HepG2 (cell line): ENCODE results near the gene ZNF341. TPM values are rescaled to one million over a fixed set of nuclear protein-coding genes. Genes with fewer than 3 reads are reported as not detected.

Source experiments
- CHCHD3 ChIP-seq: sonication (generic); formaldehyde crosslinking; IDR thresholded peaks from 2 replicates; pipeline ENCODE4 v1.8.0; 2022; ENCODE audit warnings: mild to moderate bottlenecking, missing genetic modification reagents, moderate library complexity
- HDAC1 ChIP-seq: sonication (generic); formaldehyde crosslinking; IDR thresholded peaks from 2 replicates; pipeline ENCODE4 v1.5.1; 2020; ENCODE audit warnings: mild to moderate bottlenecking, missing genetic modification reagents
- HIVEP1 ChIP-seq: sonication (generic); formaldehyde crosslinking; IDR thresholded peaks from 2 replicates; pipeline ENCODE4 v1.4.0; 2020; ENCODE audit warnings: mild to moderate bottlenecking, missing genetic modification reagents
- HMGXB4 ChIP-seq, 2 experiments: sonication (generic) in 1 of 2; formaldehyde crosslinking in 1 of 2; IDR thresholded peaks; 2 replicates each; pipeline versions ENCODE4 v1.4.0 to v1.6.1; 2018 to 2020; ENCODE audit warnings: missing genetic modification reagents in 2 of 2, borderline replicate concordance in 1 of 2, low read depth in 1 of 2, mild to moderate bottlenecking in 1 of 2, missing biosample characterization in 1 of 2
- KDM2A ChIP-seq: sonication (generic); formaldehyde crosslinking; IDR thresholded peaks from 2 replicates; pipeline ENCODE4 v1.4.0; 2020; ENCODE audit warnings: low read depth, missing genetic modification reagents, borderline replicate concordance
- MATR3 ChIP-seq: sonication (generic); formaldehyde crosslinking; IDR thresholded peaks from 2 replicates; pipeline ENCODE4 v1.4.0; 2020; ENCODE audit warnings: missing genetic modification reagents
- MEIS1 ChIP-seq: sonication (generic); formaldehyde crosslinking; IDR thresholded peaks from 2 replicates; pipeline ENCODE4 v1.9.0; 2021; ENCODE audit warnings: mild to moderate bottlenecking, missing genetic modification reagents, moderate library complexity, borderline replicate concordance
- RARG ChIP-seq: sonication (generic); formaldehyde crosslinking; IDR thresholded peaks from 2 replicates; pipeline ENCODE4 v1.4.0; 2020; ENCODE audit warnings: low read depth, mild to moderate bottlenecking, missing genetic modification reagents
- RXRB ChIP-seq: IDR thresholded peaks from 2 replicates; pipeline ENCODE4 v1.6.1; 2016; ENCODE audit warnings: borderline replicate concordance, missing genetic modification reagents, missing compliant biosample characterization
- SALL2 ChIP-seq: sonication (generic); formaldehyde crosslinking; IDR thresholded peaks from 2 replicates; pipeline ENCODE4 v1.8.1; 2023; ENCODE audit warnings: mild to moderate bottlenecking, missing genetic modification reagents, inconsistent platforms
- TFE3 ChIP-seq: IDR thresholded peaks from 2 replicates; pipeline ENCODE4 v1.6.1; 2016
- THYN1 ChIP-seq: sonication (generic); formaldehyde crosslinking; IDR thresholded peaks from 2 replicates; pipeline ENCODE4 v1.8.1; 2023; ENCODE audit warnings: low read depth, mild to moderate bottlenecking, moderate library complexity, missing genetic modification reagents, borderline replicate concordance
- ZFP36L1 ChIP-seq: sonication (generic); formaldehyde crosslinking; IDR thresholded peaks from 2 replicates; pipeline ENCODE4 v1.8.0; 2022; ENCODE audit warnings: mild to moderate bottlenecking, missing genetic modification reagents, moderate library complexity
- ZFY ChIP-seq: sonication (generic); formaldehyde crosslinking; IDR thresholded peaks from 2 replicates; pipeline ENCODE4 v1.4.0; 2020; ENCODE audit warnings: missing genetic modification reagents
- ZNF232 ChIP-seq: sonication (generic); formaldehyde crosslinking; IDR thresholded peaks from 2 replicates; pipeline ENCODE4 v1.4.0; 2020; ENCODE audit warnings: missing genetic modification reagents, borderline replicate concordance
- ZNF280B ChIP-seq: sonication (generic); formaldehyde crosslinking; IDR thresholded peaks from 2 replicates; pipeline ENCODE4 v1.5.0; 2020; ENCODE audit warnings: missing genetic modification reagents, mild to moderate bottlenecking, borderline replicate concordance
- ZNF468 ChIP-seq: sonication (generic); formaldehyde crosslinking; IDR thresholded peaks from 2 replicates; pipeline ENCODE4 v1.8.0; 2022; ENCODE audit warnings: mild to moderate bottlenecking, moderate library complexity, missing genetic modification reagents
- ZNF605 ChIP-seq: sonication (generic); formaldehyde crosslinking; IDR thresholded peaks from 2 replicates; pipeline ENCODE4 v1.8.0; 2022; ENCODE audit warnings: mild to moderate bottlenecking, missing genetic modification reagents
- ZNF609 ChIP-seq: sonication (generic); formaldehyde crosslinking; IDR thresholded peaks from 2 replicates; pipeline ENCODE4 v1.4.0; 2020; ENCODE audit warnings: mild to moderate bottlenecking, missing genetic modification reagents, borderline replicate concordance
- ZSCAN29 ChIP-seq: sonication (generic); formaldehyde crosslinking; conservative IDR thresholded peaks from 2 replicates; pipeline ENCODE4 v1.4.0; 2020; ENCODE audit warnings: mild to moderate bottlenecking, missing genetic modification reagents
- polyA plus RNA-seq, 8 experiments: library from polyadenylated mRNA; depleted of rRNA in 3 of 8; stranded (reverse) in 7 of 8; unstranded in 1 of 8; fragments of >200 nt; fragmentation: Illumina TruSeq in 4 of 8; extraction: Trizol in 4 of 8; gene quantifications; 2 replicates each; pipeline versions ENCODE4 v1.2.1 to v1.2.3, GENCODE V29; 2011 to 2016; ENCODE audit warnings: low read depth in 4 of 8, missing spikeins in 1 of 8, mixed read lengths in 1 of 8; ENCODE audit not compliant: insufficient read depth in 1 of 8
- total RNA-seq, 5 experiments: library from RNA; depleted of rRNA; stranded (reverse); fragments of >200 nt; fragmentation: Illumina TruSeq; extraction: Trizol; gene quantifications; 2 replicates each; pipeline ENCODE4 v1.2.3, GENCODE V29; 2016; ENCODE audit warnings: low read depth in 1 of 5

ZNF341 gene
- total and polyA plus RNA-seq, 2 of the 13 experiments (the other 11 are each of a cell fraction or from before 2014, with no cell fraction given) = 1.1 to 2.2 TPM

- TF ChIP-seq MEIS1 (CRISPR knock-in tag) (no peak), ZFY (CRISPR knock-in tag) (no peak), ZNF609 (0 out of 2 replicates have a peak, but pooled peaks have one; percentile 33), ZSCAN29 (CRISPR knock-in tag) (no peak; the same call in 1 of the 2 replicates), MATR3 (CRISPR knock-in tag) (no peak), THYN1 (no peak), HIVEP1 (CRISPR knock-in tag) (no peak), RARG (CRISPR knock-in tag) (no peak), CHCHD3 (no peak), TFE3 (CRISPR knock-in tag) (no peak), KDM2A (CRISPR knock-in tag) (no peak), HMGXB4 (CRISPR knock-in tag; IDR thresholded peaks at IDR 0.05; ENCODE audit: borderline replicate concordance in 1 of 2, low read depth in 1 of 2) (no peak), ZNF280B (no peak), HDAC1 (CRISPR knock-in tag) (0 out of 2 replicates have a peak, but pooled peaks have one; percentile 39), RXRB (no peak), SALL2 (CRISPR knock-in tag) (0 out of 2 replicates have a peak, but pooled peaks have one; percentile 50), ZNF232 (CRISPR knock-in tag) (no peak), ZNF468 (CRISPR knock-in tag) (no peak), ZNF605 (0 out of 2 replicates have a peak, but pooled peaks have one; percentile 70), ZFP36L1 (CRISPR knock-in tag) (peak; percentile 71; the same call in 1 of the 2 replicates)
Measured at GRCh38 chr20:33812908-33813462, 81.2 kb downstream of the ZNF341 start (continued).
